ENCODE results near the gene ACCS. TPM values are rescaled to one million over a fixed set of nuclear protein-coding genes. Genes with fewer than 3 reads are reported as not detected.

The ACCS gene
- total and polyA plus RNA-seq, 2 of the 4 experiments (the other 2 are of a cell fraction), result 1.8 to 7.3 TPM

- TF ChIP-seq RFX5 (IDR thresholded peaks at IDR 0.05; ENCODE audit: low read depth, low read length) (no peak), RAD21 (IDR thresholded peaks at IDR 0.05; ENCODE audit: low read length) (no peak), CTCF (conservative IDR thresholded peaks at IDR 0.05; ENCODE audit: low read depth, low read length) (no peak), POLR2A (IDR thresholded peaks at IDR 0.05; ENCODE audit: low read depth, low read length) (no peak), SMC3 (IDR thresholded peaks at IDR 0.05; ENCODE audit: low read depth, low read length) (no peak), MAFK (IDR thresholded peaks at IDR 0.05; ENCODE audit: low read depth, low read length) (no peak), RCOR1 (IDR thresholded peaks at IDR 0.05; ENCODE audit: insufficient replicate concordance, low read length) (no peak), ELK1 (IDR thresholded peaks at IDR 0.05; ENCODE audit: borderline replicate concordance, low read depth, low read length) (no peak), MAZ (IDR thresholded peaks at IDR 0.05; ENCODE audit: borderline replicate concordance, low read depth, low read length) (no peak)
- ATAC-seq (ENCODE audit: low read depth) (no peak), DNase-seq (no peak)
- H2BK5ac ChIP-seq (ENCODE audit: low read depth, low read length, poor library complexity, severe bottlenecking), result no peak overlapping the region
- H2AK9ac ChIP-seq (replicated peaks; ENCODE audit: low read depth, low read length, poor library complexity), result no peak overlapping the region
- H2AFZ ChIP-seq (replicated peaks; ENCODE audit: low read length, poor library complexity), result no peak overlapping the region
- H3K9me1 ChIP-seq (ENCODE audit: insufficient read depth, low read length), result no peaks in the 10 kb centered on the region
- no peak overlapping the region for H2AK5ac ChIP-seq (ENCODE audit: low read depth, low read length)
- no peaks in the 10 kb centered on the region; the same call in 1 of the 2 replicates for H3K27me3 ChIP-seq (ENCODE audit: control insufficient read depth, insufficient read depth, low read length)
- H3K4me2 ChIP-seq (ENCODE audit: low read depth, low read length), result no peak overlapping the region
- no peak overlapping the region for H3K56ac ChIP-seq (ENCODE audit: extremely low read depth, insufficient read depth, low read length)
- no peak overlapping the region for H3K14ac ChIP-seq (replicated peaks; ENCODE audit: low read depth, low read length)
- BruUV-seq (replicated peaks), result no TSS peak
- H3K9ac ChIP-seq (ENCODE audit: low read depth, low read length), result no peak overlapping the region
- dilution Hi-C loops (cut with HindIII; ENCODE audit: low sequenced_read_pairs, unreplicated experiment), result no loop called here
- H4K8ac ChIP-seq (ENCODE audit: low read depth in 2 of 2, low read length in 2 of 2), result no peak overlapping the region
- no peak overlapping the region; the same call in 1 of the 2 replicates for H3K23ac ChIP-seq (ENCODE audit: low read depth, low read length)
- H4K91ac ChIP-seq (ENCODE audit: insufficient read depth, low read depth, low read length), result no peak overlapping the region
- in situ Hi-C loops (cut with MboI; ENCODE audit: low sequenced_read_pairs), result no loop called here
- no peak overlapping the region for H3K4ac ChIP-seq (ENCODE audit: low read depth, low read length)
- no peak overlapping the region for H3K4me3 ChIP-seq (ENCODE audit: insufficient read depth, low read depth, low read length)
- ChIA-PET CTCF (no interaction called here), POLR2A (ENCODE audit: unreplicated experiment) (no interaction called here)
- H3K9me3 ChIP-seq (ENCODE audit: control insufficient read depth, insufficient read depth, low read length), result no peaks in the 10 kb centered on the region
- H2BK15ac ChIP-seq (ENCODE audit: low read depth, low read length), result no peak overlapping the region
- intact Hi-C loops (cut with micrococcal nuclease), result no loop called here
- H4K20me1 ChIP-seq (ENCODE audit: insufficient read depth, low read length), result no peaks in the 10 kb centered on the region
- H3K4me1 ChIP-seq (ENCODE audit: control insufficient read depth, insufficient read depth, low read length), result no peaks in the 10 kb centered on the region
- H2BK120ac ChIP-seq (ENCODE audit: low read depth, low read length), result no peak overlapping the region
- H3K27ac ChIP-seq (ENCODE audit: insufficient read depth, low read length), result no peak overlapping the region
- H2BK20ac ChIP-seq (ENCODE audit: low read depth, low read length), result no peak overlapping the region
- WGBS, 2 experiments (ENCODE audit: extremely low coverage in 2 of 2, insufficient read length in 1 of 2), result 80% methylated on average over 1 of the region's 5 CpGs; no CpG with 5 or more reads in 1 of the 2 experiments
- no peak overlapping the region for H4K5ac ChIP-seq (ENCODE audit: low read depth, low read length)
- H3K79me1 ChIP-seq (ENCODE audit: low read depth in 1 of 2, low read length in 2 of 2), result no peaks in the 10 kb centered on the region
- no peaks in the 10 kb centered on the region for H3K36me3 ChIP-seq (ENCODE audit: control insufficient read depth, insufficient read depth, low read length)
- H3K18ac ChIP-seq (ENCODE audit: low read depth, low read length), result no peak overlapping the region
Observed at GRCh38 chr11:44083906-44084305, 17.8 kb downstream of the ACCS start.

Data from IMR-90 (cell line).